ENCODE data around the gene LHFPL2. TPM values are rescaled to one million over a fixed set of nuclear protein-coding genes. Genes with fewer than 3 reads are reported as not detected.

The LHFPL2 gene
- total RNA-seq, 6 experiments from 2014 or later: 14.4 to 18.9 (median 16.7) TPM

DNA sequence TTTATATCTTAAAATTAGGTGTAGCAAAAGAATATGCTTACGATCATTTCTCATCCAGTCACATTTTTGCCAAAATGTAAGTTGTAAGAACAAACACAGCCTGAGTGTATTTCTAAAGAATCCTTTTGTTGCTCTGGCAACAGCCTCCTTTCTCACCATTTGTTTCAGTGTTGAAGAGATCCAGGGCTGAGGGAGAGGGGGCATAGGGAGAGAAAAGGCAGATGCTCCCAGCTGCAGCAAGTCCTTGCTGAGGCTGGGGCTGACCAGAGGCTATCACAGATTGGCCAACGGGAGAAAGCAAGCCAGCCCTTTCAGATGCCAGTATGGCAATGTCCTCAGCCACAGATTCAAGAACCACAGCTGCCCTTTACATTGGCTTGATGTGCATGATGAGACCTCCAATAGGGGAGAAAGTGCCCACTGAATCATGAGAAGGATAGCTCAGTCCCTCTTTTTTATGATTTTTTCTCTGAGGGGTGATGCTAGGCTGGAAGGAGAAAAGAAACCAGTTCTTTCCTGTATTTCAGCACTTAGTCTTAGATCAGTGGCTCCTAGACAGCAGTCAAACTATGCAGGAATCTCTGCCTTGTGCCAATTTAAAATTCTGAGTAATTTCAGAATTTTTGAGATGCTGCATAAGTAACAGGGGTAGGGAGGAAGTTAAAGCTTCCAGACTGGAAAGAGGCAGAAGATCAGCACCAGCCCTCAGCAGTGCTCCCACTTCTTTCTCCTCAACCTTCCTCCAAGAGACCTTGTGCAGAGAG is 142.1 kb downstream of the LHFPL2 start:
- H3K9me3 Mint-ChIP-seq: no peaks in the 10 kb centered on the region
- peak; percentile 28 for DNase-seq

DNA sequence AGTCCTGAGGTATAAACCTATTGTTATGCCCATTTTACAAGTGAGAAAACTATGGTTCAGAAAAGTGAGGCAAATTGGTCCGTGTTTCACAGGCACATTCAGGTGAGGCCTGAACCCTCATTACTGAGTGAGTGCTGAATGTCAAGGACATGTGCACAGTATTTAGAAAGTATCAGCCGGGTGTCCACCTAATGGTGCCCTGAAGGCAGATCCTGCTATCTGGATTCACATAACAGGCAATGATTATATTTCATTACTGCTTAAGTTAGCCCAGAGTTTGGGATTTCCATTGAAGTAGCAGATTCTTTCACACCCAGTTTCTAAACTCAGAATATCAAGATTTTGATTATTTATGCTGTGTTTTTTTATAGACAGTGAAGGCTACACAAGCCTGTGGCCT is 142.7 kb downstream of the LHFPL2 start:
- Mint-ChIP-seq H3K4me1 (ENCODE audit: low read depth) (peaks cover 89% of the 10 kb centered on the region), H3K27ac (peak overlapping the region; percentile 58; the same call in 1 of the 2 replicates), H3K27me3 (ENCODE audit: insufficient read depth) (peaks cover 4% of the 10 kb centered on the region), H3K4me3 (no peak overlapping the region), H3K36me3 (ENCODE audit: low read depth) (no peaks in the 10 kb centered on the region; the same call in none of the 2 replicates), H3K9me3 (no peaks in the 10 kb centered on the region)
- DNase-seq: no peak
- TF ChIP-seq, protein P1, sequence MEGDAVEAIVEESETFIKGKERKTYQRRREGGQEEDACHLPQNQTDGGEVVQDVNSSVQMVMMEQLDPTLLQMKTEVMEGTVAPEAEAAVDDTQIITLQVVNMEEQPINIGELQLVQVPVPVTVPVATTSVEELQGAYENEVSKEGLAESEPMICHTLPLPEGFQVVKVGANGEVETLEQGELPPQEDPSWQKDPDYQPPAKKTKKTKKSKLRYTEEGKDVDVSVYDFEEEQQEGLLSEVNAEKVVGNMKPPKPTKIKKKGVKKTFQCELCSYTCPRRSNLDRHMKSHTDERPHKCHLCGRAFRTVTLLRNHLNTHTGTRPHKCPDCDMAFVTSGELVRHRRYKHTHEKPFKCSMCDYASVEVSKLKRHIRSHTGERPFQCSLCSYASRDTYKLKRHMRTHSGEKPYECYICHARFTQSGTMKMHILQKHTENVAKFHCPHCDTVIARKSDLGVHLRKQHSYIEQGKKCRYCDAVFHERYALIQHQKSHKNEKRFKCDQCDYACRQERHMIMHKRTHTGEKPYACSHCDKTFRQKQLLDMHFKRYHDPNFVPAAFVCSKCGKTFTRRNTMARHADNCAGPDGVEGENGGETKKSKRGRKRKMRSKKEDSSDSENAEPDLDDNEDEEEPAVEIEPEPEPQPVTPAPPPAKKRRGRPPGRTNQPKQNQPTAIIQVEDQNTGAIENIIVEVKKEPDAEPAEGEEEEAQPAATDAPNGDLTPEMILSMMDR (IDR thresholded peaks at IDR 0.05): no peak

More for the DNA sequence above, 142.1 kb downstream of the LHFPL2 start:
- no peak overlapping the region for H3K4me3 Mint-ChIP-seq
- no peaks in the 10 kb centered on the region; the same call in none of the 2 replicates for H3K36me3 Mint-ChIP-seq (ENCODE audit: low read depth)
- H3K27me3 Mint-ChIP-seq (ENCODE audit: insufficient read depth): peaks cover 4% of the 10 kb centered on the region
- peaks cover 89% of the 10 kb centered on the region for H3K4me1 Mint-ChIP-seq (ENCODE audit: low read depth)
- peak overlapping the region; percentile 65 for H3K27ac Mint-ChIP-seq
- TF ChIP-seq, protein P1 (IDR thresholded peaks at IDR 0.05): no peak

DNA sequence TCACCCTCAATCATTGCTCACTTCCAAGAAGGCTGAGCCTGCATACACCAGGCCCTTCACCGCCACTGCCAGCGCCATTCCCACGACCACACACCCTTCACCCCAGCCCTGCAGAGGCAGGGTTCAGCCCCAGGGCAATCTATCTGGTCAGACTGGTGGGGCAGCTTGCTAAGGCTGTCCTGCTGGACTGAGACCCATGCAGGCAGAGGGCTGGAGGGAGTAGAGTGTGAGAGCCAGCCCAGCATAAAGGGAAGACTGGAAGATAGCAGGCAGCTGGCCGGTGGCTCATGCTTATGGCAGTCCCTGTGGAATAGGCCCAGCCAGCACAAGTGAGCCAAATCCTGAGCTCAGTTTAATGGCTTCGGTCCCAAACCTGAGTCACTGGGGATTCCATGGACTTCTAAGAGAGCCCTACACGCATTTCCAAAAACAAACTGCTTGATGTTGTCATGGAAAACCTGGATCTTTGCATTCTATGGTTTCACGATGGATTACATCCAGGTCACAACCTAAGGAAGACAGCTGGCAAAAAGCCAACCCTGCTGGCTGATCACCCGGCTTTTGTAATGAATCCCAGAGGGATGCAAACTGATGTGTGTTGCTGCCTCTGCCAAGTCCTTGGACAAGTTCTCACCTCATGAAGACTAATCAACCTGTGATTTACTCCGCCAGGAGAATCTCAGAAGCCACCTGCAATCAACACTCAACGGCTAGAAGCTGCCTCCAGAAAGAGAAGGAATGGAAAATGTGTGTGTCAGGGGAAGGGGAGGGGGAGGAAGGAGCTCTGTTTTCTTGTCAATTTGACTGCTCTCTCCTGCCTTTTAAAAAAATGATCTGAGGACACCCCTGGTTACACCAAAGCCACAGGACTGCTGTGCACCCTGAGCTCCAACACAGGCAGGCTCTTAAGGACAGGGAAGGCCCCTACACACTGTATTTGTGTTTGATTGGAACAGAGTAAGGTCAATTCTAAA is 143.6 kb downstream of the LHFPL2 start:
- Mint-ChIP-seq H3K4me3 (peak overlapping the region; percentile 68), H3K27me3 (ENCODE audit: insufficient read depth) (peaks cover 4% of the 10 kb centered on the region), H3K36me3 (ENCODE audit: low read depth) (no peaks in the 10 kb centered on the region; the same call in none of the 2 replicates), H3K9me3 (no peaks in the 10 kb centered on the region), H3K4me1 (ENCODE audit: low read depth) (peaks cover 89% of the 10 kb centered on the region), H3K27ac (peak overlapping the region; percentile 91)
- DNase-seq: peak; percentile 99
- TF ChIP-seq, protein P1 (IDR thresholded peaks at IDR 0.05): no peak

DNA sequence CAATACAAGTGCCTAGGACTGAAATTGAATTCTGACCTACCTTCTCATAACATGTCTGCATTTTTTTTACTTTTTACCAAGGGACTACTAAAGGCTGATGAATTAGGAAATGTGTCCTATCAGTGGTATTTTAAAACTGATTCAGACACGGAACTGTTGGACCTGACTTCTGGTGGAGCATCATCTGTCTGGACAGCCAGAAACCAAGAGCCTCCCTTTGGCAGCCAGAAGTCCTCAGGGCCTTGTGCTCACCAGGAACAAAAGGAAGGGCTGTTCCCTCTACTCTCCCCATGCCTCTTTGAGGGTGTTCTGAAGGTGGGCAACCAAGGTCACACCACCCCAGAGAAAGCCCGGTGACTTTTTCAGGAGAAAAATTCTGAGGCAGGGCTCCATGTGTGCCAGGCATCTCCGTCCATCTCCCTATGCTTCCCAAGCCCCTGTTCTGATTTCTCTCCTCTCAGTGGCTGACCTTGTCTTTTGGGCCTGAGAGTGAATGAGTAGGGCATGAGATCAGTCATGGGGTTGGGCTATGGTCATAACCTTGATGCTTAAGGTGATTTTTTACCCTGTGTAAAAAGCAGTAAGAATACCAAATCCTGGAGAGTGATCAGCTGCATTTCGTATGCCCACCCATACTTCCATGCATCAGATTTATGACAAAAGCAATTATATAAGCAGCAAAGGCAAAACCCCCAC is 144.5 kb downstream of the LHFPL2 start:
- Mint-ChIP-seq H3K27ac (peak overlapping the region; percentile 91), H3K4me3 (peak overlapping the region; percentile 68), H3K27me3 (ENCODE audit: insufficient read depth) (peaks cover 2% of the 10 kb centered on the region), H3K9me3 (no peaks in the 10 kb centered on the region), H3K4me1 (ENCODE audit: low read depth) (peaks cover 84% of the 10 kb centered on the region), H3K36me3 (ENCODE audit: low read depth) (no peaks in the 10 kb centered on the region; the same call in 1 of the 2 replicates)
- TF ChIP-seq, protein P1 (IDR thresholded peaks at IDR 0.05): no peak
- DNase-seq: no peak

Data from HFFc6 (cell line).